B cell (primary cell): ENCODE results near the gene RREB1. TPM values are rescaled to one million over a fixed set of nuclear protein-coding genes. Genes with fewer than 3 reads are reported as not detected.

Source experiments
- ATAC-seq: fragments of 200-7000 bp; cut with Tn5 transposase; one replicate; pipeline ENCODE4 v1.10.0; 2021; ENCODE audit warnings: low read depth, mild to moderate bottlenecking, moderate number of reproducible peaks, moderate library complexity
- CTCF ChIA-PET: fragments of 350-600 bp; sonication (Branson Sonifier 250); formaldehyde crosslinking; loops from one replicate; lab custom pipeline; 2021; ENCODE audit warnings: antibody characterized with exemption, inconsistent platforms; lab: Charles Lee
- POLR2A ChIA-PET: fragments of 350-600 bp; sonication (Branson Sonifier 250); formaldehyde crosslinking; loops from one replicate; lab custom pipeline; 2021; ENCODE audit warnings: antibody characterized with exemption; lab: Charles Lee
- DNase-seq: peaks from one replicate; pipeline ENCODE4 v3.0.0; 2013
- H2AFZ ChIP-seq: 2 replicates; pipeline ENCODE4 v1.6.1; 2012; ENCODE audit warnings: mild to moderate bottlenecking, low read depth, low read length; ENCODE audit not compliant: insufficient read depth, poor library complexity, severe bottlenecking
- H3K27ac ChIP-seq, 2 donors: 1 replicate in 1 of 2; 2 replicates in 1 of 2; pipeline ENCODE4 v1.5.1; 2012 to 2013; ENCODE audit warnings: low read length in 2 of 2, mild to moderate bottlenecking in 2 of 2, moderate library complexity in 1 of 2
- H3K27me3 ChIP-seq, 4 experiments: fragments of 200-600 bp in 1 of 4; sonication (generic) in 1 of 4; replicated peaks in 1 of 4; 1 replicate in 2 of 4; 2 replicates in 2 of 4; pipeline versions ENCODE4 v1.6.1 to v1.7.0; 2013 to 2016; ENCODE audit warnings: low read length in 3 of 4, mild to moderate bottlenecking in 2 of 4, mixed read lengths in 1 of 4, moderate library complexity in 1 of 4; ENCODE audit not compliant: insufficient read depth in 4 of 4, control insufficient read depth in 3 of 4; ENCODE audit errors: control extremely low read depth in 1 of 4
- H3K36me3 ChIP-seq, 2 experiments: replicated peaks in 1 of 2; 1 replicate in 1 of 2; 2 replicates in 1 of 2; pipeline versions ENCODE4 v1.6.1 to v1.7.1; 2013; ENCODE audit warnings: low read length in 1 of 2; ENCODE audit not compliant: insufficient read depth in 2 of 2, control insufficient read depth in 1 of 2; ENCODE audit errors: control extremely low read depth in 1 of 2, extremely low read depth in 1 of 2
- H3K4me1 ChIP-seq, 2 donors: fragments of 200-600 bp in 1 of 2; sonication (generic) in 1 of 2; 1 replicate in 1 of 2; 2 replicates in 1 of 2; pipeline versions ENCODE4 v1.5.1 to v1.6.1; 2013 to 2017; ENCODE audit warnings: low read length in 2 of 2; ENCODE audit not compliant: control insufficient read depth in 2 of 2, insufficient read depth in 2 of 2
- H3K4me2 ChIP-seq: replicated peaks from 2 replicates; pipeline ENCODE3; 2012; ENCODE audit warnings: mild to moderate bottlenecking, low read depth, low read length; ENCODE audit not compliant: poor library complexity, severe bottlenecking
- H3K4me3 ChIP-seq, 5 experiments: fragments of 200-600 bp in 1 of 5; sonication (generic) in 1 of 5; 1 replicate in 3 of 5; 2 replicates in 2 of 5; pipeline versions ENCODE4 v1.5.1 to v1.7.0; 2011 to 2016; ENCODE audit warnings: low read length in 4 of 5, mild to moderate bottlenecking in 4 of 5, low read depth in 2 of 5, control low read depth in 1 of 5, moderate library complexity in 1 of 5; ENCODE audit not compliant: insufficient read depth in 1 of 5; ENCODE audit errors: control extremely low read depth in 1 of 5, extremely low read depth in 1 of 5
- H3K79me2 ChIP-seq: fragments of 200-600 bp; sonication (generic); one replicate; pipeline ENCODE4 v1.6.0; 2016; ENCODE audit warnings: low read length; ENCODE audit not compliant: control insufficient read depth, insufficient read depth
- H3K9ac ChIP-seq: fragments of 200-600 bp; sonication (generic); 2 replicates; pipeline ENCODE4 v1.6.1; 2017; ENCODE audit warnings: mild to moderate bottlenecking, low read length, moderate library complexity
- H3K9me3 ChIP-seq, 3 donors: one replicate each; pipeline versions ENCODE4 v1.6.1 to v1.7.1; 2013; ENCODE audit warnings: low read length in 2 of 3; ENCODE audit not compliant: control insufficient read depth in 2 of 3, insufficient read depth in 1 of 3; ENCODE audit errors: control extremely low read depth in 1 of 3
- H4K20me1 ChIP-seq: 2 replicates; pipeline ENCODE4 v1.6.0; 2012; ENCODE audit warnings: mild to moderate bottlenecking, low read length; ENCODE audit not compliant: insufficient read depth, control insufficient read depth, poor library complexity, severe bottlenecking
- H3K27ac Mint-ChIP-seq: one replicate; pipeline ENCODE4 v1.8.0; 2021; ENCODE audit warnings: mixed read lengths
- H3K27me3 Mint-ChIP-seq: one replicate; pipeline ENCODE4 v1.8.0; 2021; ENCODE audit warnings: mixed read lengths
- H3K4me1 Mint-ChIP-seq: one replicate; pipeline ENCODE4 v1.8.0; 2021; ENCODE audit warnings: mixed read lengths
- H3K4me3 Mint-ChIP-seq: one replicate; pipeline ENCODE4 v1.8.0; 2021; ENCODE audit warnings: mixed read lengths
- H3K9me3 Mint-ChIP-seq: one replicate; pipeline ENCODE4 v1.8.0; 2022; ENCODE audit warnings: mixed read lengths; ENCODE audit not compliant: insufficient read depth
- EZH2 ChIP-seq: IDR thresholded peaks from 2 replicates; pipeline ENCODE4 v1.6.1; 2012; ENCODE audit warnings: borderline replicate concordance, low read depth, mild to moderate bottlenecking, moderate library complexity, low read length; ENCODE audit not compliant: insufficient read depth, poor library complexity, severe bottlenecking
- WGBS: methylation state at CpG from one replicate; pipeline ENCODE4 v1.1.5; 2013; ENCODE audit warnings: missing lambda C conversion rate; ENCODE audit not compliant: insufficient coverage; 5-methylcytosine and 5-hydroxymethylcytosine counted together
- intact Hi-C: fragments of 100-400 bp; cut with micrococcal nuclease; formaldehyde crosslinking; loops from one replicate; pipeline ENCODE4 v1.10.0; 2022
- polyA plus RNA-seq: library from polyadenylated mRNA; depleted of rRNA; stranded (reverse); fragments of >200 nt; gene quantifications from 2 replicates; pipeline ENCODE4 v1.2.3, GENCODE V29; 2012
- total RNA-seq, 2 donors: library from RNA; stranded (reverse); fragments of 120-200 nt in 1 of 2; gene quantifications; 1 replicate in 1 of 2; 2 replicates in 1 of 2; pipeline versions ENCODE4 v1.2.3 to v1.2.4, GENCODE V29; 2013 to 2022
- TF ChIP-seq, protein P1 (sequence below): fragments of 200-600 bp; IDR thresholded peaks from one replicate; pipeline ENCODE4 v1.8.0; 2022; ENCODE audit warnings: antibody characterized with exemption, mild to moderate bottlenecking

The RREB1 gene
- total and polyA plus RNA-seq, 2 donors (not counting 1 experiment from before 2014, with no cell fraction given) = 10.4 to 58.6 TPM

GRCh38 chr6:7268362-7268761 is 160.6 kb downstream of the RREB1 start:
- H3K9ac ChIP-seq = no peak overlapping the region
- intact Hi-C loops = no loop called here
- no peaks in the 10 kb centered on the region for H3K79me2 ChIP-seq
- H3K4me3 Mint-ChIP-seq = no peak overlapping the region
- DNase-seq (no peak), ATAC-seq (no peak)
- H4K20me1 ChIP-seq = no peaks in the 10 kb centered on the region
- H3K27me3 ChIP-seq = peaks cover 0 to 2% (median 0%) of the 10 kb centered on the region in 4 experiments
- no peaks in the 10 kb centered on the region for H3K36me3 ChIP-seq
- TF ChIP-seq, protein P1, sequence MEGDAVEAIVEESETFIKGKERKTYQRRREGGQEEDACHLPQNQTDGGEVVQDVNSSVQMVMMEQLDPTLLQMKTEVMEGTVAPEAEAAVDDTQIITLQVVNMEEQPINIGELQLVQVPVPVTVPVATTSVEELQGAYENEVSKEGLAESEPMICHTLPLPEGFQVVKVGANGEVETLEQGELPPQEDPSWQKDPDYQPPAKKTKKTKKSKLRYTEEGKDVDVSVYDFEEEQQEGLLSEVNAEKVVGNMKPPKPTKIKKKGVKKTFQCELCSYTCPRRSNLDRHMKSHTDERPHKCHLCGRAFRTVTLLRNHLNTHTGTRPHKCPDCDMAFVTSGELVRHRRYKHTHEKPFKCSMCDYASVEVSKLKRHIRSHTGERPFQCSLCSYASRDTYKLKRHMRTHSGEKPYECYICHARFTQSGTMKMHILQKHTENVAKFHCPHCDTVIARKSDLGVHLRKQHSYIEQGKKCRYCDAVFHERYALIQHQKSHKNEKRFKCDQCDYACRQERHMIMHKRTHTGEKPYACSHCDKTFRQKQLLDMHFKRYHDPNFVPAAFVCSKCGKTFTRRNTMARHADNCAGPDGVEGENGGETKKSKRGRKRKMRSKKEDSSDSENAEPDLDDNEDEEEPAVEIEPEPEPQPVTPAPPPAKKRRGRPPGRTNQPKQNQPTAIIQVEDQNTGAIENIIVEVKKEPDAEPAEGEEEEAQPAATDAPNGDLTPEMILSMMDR = no peak
- peaks cover 0 to 10% (median 6%) of the 10 kb centered on the region in 3 donors for H3K9me3 ChIP-seq
- H3K27me3 Mint-ChIP-seq = peaks cover 7% of the 10 kb centered on the region
- no peak overlapping the region for H2AFZ ChIP-seq
- 98% methylated on average over 20 of the region's 20 CpGs for WGBS
- POLR2A ChIA-PET = no interaction called here
- CTCF ChIA-PET = interaction anchor here (1.0 kb wide), 1 partner anchor 9 kb away, joined by 3 read pairs; no protein-coding TSS in a partner anchor
- H3K27ac ChIP-seq = no peak overlapping the region
- H3K4me2 ChIP-seq = no peak overlapping the region
- no peak overlapping the region for H3K27ac Mint-ChIP-seq
- no peaks in the 10 kb centered on the region for H3K4me1 Mint-ChIP-seq
- no peaks in the 10 kb centered on the region for H3K4me1 ChIP-seq
- H3K9me3 Mint-ChIP-seq = no peaks in the 10 kb centered on the region
- no peak overlapping the region for H3K4me3 ChIP-seq

- no peak for TF ChIP-seq EZH2
- TF ChIP-seq, protein P1 = no peak
- no peak for DNase-seq
- WGBS = 98% methylated on average over 22 of the region's 23 CpGs
- Histone ChIP-seq H3K9me3 (peaks cover 0 to 10% (median 6%) of the 10 kb centered on the region in 3 donors), H3K9ac (no peak overlapping the region), H3K79me2 (no peaks in the 10 kb centered on the region), H3K27ac (no peak overlapping the region), H4K20me1 (no peaks in the 10 kb centered on the region), H3K4me1 (no peaks in the 10 kb centered on the region), H3K4me3 (no peak overlapping the region), H2AFZ (no peak overlapping the region), H3K4me2 (no peak overlapping the region), H3K27me3 (peaks cover 0 to 2% (median 0%) of the 10 kb centered on the region in 4 experiments), H3K36me3 (no peaks in the 10 kb centered on the region)
- Mint-ChIP-seq H3K27ac (no peak overlapping the region), H3K4me1 (no peaks in the 10 kb centered on the region), H3K27me3 (peaks cover 7% of the 10 kb centered on the region), H3K9me3 (no peaks in the 10 kb centered on the region), H3K4me3 (no peak overlapping the region)
- no peak for ATAC-seq
- intact Hi-C loops = no loop called here
- POLR2A ChIA-PET = no interaction called here
- CTCF ChIA-PET = no interaction called here
These were observed 161.2 kb downstream of the RREB1 start for GRCh38 chr6:7268816-7269555.
